Breast epithelium (tissue), 3 donors: ENCODE results near the gene TSPAN4.

Experiments
- CTCF ChIP-seq, 3 donors: fragments of 450-650 bp; IDR thresholded peaks; one replicate each; pipeline ENCODE4 v1.5.1; 2016 to 2017; ENCODE audit warnings: antibody characterized with exemption in 3 of 3, mild to moderate bottlenecking in 3 of 3, moderate library complexity in 3 of 3
- POLR2A ChIP-seq: fragments of 450-650 bp; IDR thresholded peaks from one replicate; pipeline ENCODE4 v1.6.1; 2016; ENCODE audit warnings: antibody characterized with exemption, mild to moderate bottlenecking, moderate library complexity
- POLR2AphosphoS5 ChIP-seq, 3 donors: sonication (generic); formaldehyde crosslinking; IDR thresholded peaks; one replicate each; pipeline ENCODE4 v1.6.1; 2017; ENCODE audit warnings: antibody characterized with exemption in 3 of 3

- no peak for TF ChIP-seq CTCF (IDR thresholded peaks at IDR 0.05)
- TF ChIP-seq POLR2AphosphoS5 (IDR thresholded peaks at IDR 0.05): no peak
- TF ChIP-seq POLR2A: no peak
These were observed 13.7 kb downstream of the TSPAN4 start for GRCh38 chr11:856397-856796.
